B cell (primary cell): ENCODE measurements around the gene DAAM2.

Experiments used
- CTCF ChIP-seq: fragments of 200-600 bp; IDR thresholded peaks from one replicate; pipeline ENCODE4 v1.8.0; 2022; ENCODE audit warnings: antibody characterized with exemption, mild to moderate bottlenecking
- EZH2 ChIP-seq: IDR thresholded peaks from 2 replicates; pipeline ENCODE4 v1.6.1; 2012; ENCODE audit warnings: borderline replicate concordance, low read depth, mild to moderate bottlenecking, moderate library complexity, low read length; ENCODE audit not compliant: insufficient read depth, poor library complexity, severe bottlenecking

GRCh38 chr6:39801456-39802251 lies 9.5 kb downstream of the DAAM2 start:
- TF ChIP-seq CTCF (no peak), EZH2 (no peak)
